NCI-H1694 (cell line): ENCODE measurements around the gene C12orf43.

Experiments
- DNase-seq: peaks from one replicate; lab custom pipeline; 2025; lab: John Stamatoyannopoulos, UW

Gene C12orf43

DNA sequence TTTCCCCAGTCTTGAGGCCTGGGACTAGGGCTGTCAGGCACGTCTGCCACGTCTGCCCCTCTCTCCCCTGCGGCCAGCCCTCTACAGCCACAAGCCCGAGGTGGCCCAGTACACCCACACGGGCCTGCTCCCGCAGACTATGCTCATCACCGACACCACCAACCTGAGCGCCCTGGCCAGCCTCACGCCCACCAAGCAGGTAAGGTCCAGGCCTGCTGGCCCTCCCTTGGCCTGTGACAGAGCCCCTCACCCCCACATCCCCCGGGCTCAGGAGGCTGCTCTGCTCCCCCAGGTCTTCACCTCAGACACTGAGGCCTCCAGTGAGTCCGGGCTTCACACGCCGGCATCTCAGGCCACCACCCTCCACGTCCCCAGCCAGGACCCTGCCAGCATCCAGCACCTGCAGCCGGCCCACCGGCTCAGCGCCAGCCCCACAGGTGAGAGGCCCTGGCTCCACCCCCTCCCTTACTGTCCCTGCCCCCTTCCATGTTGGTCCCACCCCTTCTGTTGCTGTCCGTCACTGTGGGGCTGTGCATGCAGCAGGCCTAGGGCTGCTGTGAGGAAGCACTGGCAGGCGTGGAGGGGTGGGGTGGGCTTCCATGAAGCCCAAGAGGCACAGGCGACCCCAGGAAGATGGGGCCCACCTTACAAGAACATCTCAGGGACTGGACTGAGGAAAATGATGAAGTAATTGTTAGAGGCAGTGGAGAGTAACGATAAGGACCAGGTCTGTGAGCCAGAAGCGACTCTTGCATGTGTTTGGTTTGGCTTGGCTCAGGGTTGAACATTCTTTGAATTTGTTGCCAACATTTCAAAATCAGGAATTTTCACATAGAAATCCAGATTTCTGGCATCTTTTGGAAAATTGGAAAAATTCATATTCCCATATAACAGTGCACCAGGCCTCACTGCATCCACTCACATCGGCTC, 16.8 kb downstream of the C12orf43 start:
- DNase-seq: no peak

DNA sequence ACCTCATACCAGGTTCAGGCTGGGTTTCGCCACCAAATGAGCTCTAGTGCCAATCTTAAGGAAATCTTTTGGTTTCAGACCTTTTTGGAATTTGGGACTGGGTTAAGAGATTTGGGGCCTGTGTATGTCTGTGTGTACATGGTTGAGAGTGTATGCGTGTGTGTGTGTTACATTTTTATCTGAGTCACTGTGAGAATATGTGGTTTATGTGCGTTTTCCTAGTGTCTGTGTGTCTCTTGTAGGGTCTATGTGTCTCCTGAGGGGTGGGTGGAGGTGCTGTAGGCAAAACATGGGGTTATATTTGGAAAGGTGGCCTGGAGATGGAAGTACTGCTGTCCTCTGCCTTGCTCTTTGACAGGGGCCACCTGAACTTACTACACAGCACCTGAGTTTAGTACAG, 17.9 kb downstream of the C12orf43 start:
- DNase-seq: no peak

DNA sequence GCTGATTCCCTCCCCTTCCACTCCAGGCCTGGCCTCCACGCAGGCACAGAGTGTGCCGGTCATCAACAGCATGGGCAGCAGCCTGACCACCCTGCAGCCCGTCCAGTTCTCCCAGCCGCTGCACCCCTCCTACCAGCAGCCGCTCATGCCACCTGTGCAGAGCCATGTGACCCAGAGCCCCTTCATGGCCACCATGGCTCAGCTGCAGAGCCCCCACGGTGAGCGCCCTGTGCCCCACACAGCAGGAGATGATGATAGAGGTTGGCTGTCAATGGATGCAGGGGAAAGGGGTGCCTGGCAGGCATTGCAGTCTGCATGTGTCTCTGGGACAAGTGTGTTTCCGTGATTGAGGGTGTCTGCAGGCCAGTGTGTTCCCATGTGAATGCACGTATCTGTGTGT, 18.8 kb downstream of the C12orf43 start:
- DNase-seq: no peak

DNA sequence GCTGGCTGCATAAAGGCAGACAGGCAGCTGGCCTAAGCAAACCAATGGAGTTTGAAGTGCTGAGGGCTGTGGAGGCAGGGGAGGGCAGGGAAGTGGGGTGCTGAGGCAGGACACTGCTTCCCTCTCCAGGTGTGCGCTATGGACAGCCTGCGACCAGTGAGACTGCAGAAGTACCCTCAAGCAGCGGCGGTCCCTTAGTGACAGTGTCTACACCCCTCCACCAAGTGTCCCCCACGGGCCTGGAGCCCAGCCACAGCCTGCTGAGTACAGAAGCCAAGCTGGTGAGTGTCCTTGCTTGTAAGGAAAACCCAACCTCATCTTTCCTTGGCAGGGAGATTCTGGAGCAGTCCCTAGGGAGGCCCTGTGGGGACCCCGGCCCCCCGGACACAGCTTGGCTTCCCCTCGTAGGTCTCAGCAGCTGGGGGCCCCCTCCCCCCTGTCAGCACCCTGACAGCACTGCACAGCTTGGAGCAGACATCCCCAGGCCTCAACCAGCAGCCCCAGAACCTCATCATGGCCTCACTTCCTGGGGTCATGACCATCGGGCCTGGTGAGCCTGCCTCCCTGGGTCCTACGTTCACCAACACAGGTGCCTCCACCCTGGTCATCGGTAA, 20.0 kb downstream of the C12orf43 start:
- no peak for DNase-seq

DNA sequence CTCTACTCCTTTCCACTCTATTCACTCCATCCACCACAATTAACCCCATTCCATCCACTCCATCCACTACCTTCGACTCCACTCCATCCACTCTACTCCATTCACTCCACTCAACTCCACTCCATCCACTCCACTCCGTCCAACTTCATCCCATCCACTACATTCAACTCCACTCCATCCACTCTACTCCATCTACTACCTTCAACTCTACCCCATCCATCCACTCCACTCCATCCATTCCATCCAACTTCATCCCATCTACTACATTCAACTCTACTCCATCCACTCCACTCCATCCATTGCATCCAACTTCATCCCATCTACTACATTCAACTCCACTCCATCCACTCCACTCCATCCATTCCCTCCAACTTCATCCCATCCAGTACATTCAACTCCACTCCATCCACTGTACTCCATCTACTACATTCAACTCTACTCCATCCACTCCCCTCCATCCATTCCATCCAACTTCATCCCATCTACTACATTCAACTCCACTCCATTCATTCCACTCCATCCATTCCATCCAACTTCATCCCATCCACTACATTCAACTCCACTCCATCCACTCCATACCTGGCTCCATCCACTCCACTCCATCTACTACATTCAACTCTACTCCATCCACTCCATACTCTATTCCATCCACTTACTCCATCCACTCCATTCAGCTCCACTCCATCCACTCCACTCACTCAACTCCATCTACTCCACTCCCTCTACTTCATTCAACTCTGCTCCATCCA, 21.5 kb downstream of the C12orf43 start:
- no peak for DNase-seq

DNA sequence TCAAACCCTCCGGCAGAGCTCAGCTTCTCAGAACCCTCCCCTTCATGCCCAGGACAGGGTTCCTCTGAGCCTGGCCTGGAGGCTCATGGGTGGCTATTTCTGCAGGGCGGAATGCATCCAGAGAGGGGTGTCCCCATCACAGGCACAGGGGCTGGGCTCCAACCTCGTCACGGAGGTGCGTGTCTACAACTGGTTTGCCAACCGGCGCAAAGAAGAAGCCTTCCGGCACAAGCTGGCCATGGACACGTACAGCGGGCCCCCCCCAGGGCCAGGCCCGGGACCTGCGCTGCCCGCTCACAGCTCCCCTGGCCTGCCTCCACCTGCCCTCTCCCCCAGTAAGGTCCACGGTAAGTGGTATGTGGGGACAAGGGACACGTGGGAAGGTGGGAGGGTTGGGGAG, 22.2 kb downstream of the C12orf43 start:
- no peak for DNase-seq

DNA sequence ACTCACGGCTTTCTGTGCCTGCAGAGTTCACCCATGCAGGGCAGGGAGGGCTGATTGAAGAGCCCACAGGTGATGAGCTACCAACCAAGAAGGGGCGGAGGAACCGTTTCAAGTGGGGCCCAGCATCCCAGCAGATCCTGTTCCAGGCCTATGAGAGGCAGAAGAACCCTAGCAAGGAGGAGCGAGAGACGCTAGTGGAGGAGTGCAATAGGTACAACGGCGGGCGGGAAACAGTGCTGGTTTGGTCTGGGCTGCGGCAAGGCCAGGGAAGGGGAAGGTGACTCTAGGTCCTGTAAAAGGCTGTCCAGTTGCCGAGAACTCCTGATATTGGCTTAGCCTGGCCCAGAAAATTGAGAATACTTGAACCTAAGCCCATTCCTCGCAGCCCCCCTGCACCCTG, 22.8 kb downstream of the C12orf43 start:
- DNase-seq: no peak

DNA sequence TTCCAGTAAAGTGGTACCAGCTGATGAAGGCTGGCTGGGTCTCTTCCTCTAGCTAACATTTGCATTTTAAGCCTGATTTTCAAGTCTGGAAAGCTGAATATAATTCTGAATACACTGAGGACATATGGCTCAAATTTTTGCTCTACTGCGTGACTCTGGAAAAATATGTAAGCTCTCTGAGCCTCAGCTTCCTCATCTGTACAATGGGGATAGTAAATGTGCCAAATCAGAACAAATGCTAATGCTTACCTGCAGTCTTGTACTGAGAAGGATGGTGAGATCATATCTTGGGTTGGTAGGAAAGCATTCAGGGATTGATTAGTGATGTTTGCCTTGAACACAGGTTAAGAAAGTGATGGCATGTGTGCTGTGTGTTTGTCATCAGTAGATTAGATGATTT, 23.3 kb downstream of the C12orf43 start:
- no peak for DNase-seq

DNA sequence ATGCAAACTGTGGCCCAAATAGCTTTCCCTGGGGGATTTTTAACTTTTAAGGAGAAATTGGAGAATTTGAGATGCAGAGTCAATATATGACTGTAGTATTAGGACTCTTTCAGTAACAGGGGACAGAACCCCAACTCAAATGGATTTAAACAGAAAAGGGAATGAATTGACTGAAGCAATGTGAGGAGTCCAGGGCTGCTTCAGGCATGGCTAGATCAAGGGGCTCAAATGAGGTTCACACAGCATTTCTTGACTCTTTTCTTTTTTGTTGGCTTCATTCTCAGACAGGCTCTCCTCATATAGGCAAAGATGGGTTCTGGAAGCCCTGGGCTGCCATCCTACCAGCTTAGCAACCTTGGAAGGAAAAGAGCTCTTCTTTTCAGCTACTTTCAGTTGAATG, 24.3 kb downstream of the C12orf43 start:
- DNase-seq: no peak

DNA sequence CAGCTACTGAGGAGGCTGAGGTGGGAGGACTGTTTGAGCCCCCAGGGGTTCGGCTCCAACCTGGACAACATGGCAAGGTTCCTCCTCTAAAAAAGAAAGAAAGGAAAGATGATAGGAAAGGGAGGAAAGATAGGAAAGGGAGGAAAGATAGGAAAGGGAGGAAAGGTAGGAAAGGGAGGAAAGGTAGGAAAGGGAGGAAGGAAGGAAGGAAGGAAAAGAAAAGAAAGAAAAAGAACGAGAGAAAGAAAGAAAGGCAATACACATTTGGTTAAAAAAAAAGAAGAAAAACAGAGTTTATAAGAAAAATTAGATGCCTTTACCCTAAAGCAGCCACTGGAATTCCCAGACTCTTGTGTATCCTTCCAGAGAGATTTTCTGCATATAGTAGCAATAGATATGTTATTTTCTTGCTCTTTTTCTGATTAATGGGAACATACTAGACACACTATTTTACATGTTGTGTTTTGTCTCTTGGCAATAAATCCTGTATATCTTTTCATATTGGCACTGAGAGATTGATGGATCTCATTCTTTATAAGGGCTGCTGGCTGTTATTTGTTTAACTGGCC, 25.7 kb downstream of the C12orf43 start:
- DNase-seq: no peak

DNA sequence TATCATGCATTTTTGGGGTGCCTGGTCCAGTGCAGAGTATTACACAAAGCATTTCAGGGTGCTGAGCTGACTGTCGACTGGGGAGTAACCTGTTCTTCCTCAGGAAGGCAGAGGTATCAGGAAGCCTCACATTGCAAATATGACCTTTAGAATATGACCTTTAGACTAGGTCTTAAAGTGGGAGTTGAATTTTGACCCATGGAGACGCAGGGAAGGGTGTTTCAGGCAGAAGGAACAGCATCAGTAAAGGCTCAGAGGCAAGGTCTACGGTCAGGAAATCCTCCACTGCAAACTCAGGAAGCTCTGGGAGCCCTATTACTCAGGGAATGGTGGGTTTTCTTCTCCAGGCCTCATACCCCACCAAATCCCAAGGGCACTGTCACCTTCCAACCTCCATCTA, 26.6 kb downstream of the C12orf43 start:
- no peak for DNase-seq

DNA sequence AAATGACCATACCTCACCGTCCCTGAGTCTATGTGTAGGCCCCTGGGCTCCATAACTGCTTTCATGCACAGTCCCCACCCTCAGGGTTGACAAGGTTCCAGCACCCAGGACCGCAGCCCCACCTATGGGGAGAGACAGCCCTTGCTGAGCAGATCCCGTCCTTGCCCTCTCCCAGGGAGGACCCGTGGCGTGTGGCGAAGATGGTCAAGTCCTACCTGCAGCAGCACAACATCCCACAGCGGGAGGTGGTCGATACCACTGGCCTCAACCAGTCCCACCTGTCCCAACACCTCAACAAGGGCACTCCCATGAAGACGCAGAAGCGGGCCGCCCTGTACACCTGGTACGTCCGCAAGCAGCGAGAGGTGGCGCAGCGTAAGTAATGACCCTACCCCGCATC, 27.6 kb downstream of the C12orf43 start:
- DNase-seq: no peak

DNA sequence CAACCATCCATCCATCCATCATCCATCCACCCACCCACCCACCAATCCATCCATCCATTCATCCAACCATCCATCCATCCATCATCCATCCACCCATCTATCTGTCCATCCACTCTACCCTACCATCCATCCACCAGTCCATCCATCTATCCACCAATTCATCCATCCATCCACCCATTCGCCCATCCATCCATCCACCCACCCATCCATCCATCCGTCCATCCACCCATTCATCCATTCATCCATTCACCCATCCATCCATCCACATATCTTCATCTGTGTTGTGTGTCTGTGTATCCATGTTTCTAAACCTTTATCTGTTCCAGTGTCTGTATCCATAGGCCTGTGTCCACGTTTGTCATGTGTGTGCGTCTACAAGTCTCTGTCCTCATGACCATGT, 28.1 kb downstream of the C12orf43 start:
- no peak for DNase-seq

DNA sequence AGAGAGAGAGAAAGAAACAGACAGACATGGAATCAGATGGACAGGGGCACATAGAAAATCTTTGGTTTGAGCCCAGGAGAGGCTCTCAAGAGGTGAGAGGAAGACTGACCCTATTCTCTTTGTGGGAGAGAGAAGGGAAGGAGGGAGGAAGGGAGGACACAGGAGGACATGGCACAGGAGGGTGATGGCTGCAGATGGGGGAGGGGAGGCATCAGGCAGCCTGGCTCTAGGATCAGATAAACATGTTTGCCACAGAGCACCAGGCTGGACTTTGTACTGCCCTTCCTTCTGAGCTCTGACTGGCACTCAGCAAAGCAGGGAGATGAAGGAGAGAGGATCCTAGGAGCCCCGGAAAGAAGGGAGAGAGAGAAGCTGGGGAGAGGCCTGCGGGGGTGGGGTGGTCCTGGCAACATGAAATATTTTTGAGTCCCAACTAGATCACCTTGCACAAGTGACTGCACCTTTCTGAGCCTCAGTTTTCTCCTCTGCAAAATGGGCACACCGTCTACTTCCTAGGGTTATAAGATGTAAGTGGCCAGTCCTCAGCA, 31.9 kb downstream of the C12orf43 start:
- no peak for DNase-seq

DNA sequence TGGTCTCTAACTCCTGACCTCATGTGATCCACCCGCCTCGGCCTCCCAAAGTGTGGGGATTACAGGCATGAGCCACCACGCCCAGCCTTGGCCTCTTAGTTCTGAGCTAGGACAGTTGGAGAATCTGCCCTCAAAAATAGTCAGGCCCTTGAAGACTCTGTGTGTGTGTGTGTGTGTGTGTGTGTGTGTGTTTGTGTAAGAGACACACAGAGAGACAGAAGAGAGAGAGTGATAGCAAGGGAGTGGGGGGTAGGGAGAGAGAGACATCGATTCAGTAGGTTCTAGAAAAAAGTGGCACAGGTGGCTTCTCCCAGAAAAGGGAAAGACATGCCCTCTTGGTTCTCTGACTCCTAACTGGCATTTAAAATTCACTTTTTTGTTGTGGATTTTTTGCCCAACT, 32.5 kb downstream of the C12orf43 start:
- no peak for DNase-seq

DNA sequence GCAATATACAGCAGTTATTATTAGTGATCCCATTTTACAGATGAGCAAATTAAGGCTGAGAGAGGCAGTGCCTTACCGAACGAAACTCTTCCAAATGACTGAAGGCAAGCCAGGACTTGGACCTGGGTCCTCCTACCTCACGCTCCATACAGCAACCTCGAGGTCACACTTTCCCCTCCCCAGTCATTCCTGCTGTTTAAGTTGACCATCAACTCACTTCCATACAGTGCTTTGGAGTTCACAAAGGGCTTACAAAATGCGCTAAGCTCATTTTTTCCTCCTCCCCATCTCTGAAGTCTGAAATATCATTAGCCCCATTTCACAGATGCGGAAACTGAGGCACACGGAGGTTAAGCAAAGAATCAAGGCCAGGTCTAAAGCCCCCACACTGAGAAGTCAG, 33.6 kb downstream of the C12orf43 start:
- no peak for DNase-seq

DNA sequence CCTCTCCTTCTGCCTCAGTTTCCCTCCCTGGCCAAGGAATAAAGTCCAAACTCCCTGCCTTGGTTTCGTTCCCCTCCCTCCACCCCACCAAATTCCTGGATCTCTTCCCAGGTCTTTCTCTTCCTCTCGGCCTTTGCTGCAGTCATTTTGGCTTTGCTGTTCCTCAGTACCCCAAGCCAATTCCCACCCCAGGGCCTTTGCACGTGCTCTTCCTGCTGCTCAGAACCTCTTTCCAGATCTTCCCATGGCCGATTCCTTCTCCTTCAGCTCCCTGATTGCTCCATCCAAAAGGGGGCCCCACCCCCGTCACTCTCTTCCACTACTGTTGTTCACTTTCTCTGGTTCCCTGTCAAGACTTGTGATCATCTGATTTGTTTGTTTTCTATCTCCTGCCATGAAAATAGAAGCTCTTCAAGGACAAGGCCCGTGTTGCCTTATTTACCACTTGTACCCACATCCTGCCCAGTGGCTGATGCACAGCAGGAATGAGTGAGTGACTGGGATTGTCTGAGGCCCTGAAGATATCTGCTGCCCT, 34.8 kb downstream of the C12orf43 start:
- no peak for DNase-seq

DNA sequence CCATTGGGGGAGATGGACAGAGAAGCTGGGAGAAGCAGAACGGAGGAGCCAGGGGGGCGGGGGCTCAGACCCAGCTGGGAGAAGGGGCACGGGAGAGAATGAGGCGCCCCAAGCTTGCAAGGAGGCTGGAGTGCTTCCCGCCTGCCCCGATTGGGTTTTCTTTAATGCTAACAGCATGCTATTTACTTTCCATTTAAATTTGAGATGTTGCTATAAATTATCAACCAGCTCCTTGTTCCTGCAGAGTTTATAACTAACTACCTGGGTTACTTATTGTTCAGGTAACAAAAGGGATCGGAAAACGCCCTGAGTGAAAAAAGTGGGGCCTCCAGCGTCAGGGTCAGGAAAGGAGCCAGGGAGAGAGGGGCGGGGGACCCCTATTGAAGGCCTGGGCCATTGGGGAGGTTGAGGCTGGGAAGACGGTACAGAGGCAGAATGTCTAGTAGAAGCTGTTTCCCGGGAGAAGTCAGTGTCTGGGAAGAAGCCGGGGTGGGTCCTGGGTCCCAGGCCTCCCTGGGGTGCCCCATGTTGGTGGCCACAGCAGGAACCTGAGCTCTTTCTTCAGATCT, 35.4 kb downstream of the C12orf43 start:
- no peak for DNase-seq

DNA sequence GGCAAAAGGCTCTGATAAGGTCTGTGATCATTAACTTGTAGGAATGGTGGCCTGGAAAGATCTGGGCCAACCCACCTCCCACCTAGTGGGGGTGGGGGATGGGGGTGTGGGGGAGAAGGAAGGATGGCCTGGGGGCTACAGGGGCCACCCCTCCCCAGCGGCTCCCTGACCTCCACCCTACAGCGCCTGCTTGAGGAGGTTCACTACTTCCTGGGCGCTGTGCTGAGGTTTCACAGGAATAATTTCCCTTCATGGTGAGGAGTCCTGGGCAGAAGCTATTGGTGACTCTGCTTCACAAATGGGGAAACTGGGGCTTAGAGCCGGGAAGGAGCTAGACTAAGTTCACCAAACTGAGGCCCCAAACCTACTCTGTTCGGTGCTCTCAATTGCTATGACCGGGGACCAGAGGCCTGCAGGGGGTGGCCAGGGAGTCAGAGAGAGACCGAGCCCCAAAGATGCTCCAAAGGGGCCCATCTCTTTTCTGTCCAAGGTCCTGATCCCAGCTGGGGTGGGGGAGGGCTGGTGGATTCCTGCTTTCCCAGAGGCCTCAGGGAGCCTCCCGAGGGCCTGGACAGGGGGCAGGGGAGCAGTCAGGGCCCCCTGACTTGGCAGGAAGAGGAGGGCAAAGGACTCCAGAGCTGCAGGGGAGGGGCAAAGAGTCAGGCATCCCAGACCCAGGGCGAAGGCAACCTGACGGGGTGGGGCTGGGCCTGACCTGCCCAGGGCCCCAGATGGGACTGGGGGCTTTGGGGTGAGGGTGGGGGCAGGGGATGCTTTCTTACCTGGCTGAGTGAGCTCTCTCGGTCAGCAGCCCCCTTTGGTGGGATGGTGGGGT, 36.2 kb downstream of the C12orf43 start:
- no peak for DNase-seq

DNA sequence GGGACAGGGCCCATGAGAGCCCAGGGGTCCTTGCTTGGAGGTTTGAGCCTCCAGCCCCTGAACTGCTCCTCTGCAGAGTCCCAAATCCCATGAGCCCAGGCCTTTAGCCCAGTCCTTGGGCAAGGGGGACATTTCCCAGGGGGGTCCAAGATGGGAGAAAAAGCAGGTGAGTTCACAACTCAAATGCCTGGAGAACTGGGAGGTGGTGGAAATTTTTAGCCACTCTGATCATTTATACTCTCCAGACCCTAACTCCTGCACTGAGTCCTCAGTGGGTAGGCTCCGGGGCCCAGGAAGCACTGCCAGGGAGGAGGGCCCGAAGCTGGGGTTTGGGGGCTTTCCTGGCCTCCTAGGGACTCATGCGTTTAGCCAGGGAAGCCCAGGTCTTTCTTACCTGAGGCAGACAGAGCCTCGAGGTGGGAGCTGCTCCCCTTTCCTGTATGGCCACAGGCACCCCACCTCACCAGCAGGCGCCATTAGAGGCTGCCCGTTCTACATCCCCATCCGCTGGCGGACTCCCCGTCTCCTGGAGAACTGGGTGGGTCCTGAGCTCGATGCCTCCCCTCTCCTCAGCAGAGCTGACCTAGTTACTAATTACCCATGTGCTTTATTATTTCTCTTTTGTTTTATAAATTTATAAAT, 36.9 kb downstream of the C12orf43 start:
- no peak for DNase-seq
